Heart left ventricle (tissue), 13 donors: Measurements from ENCODE around the gene STARD6.

Experiments
- CTCF ChIP-seq, 12 donors: fragments of 200-600 bp; sonication (generic) in 4 of 12; IDR thresholded peaks; one replicate each; pipeline versions ENCODE4 v1.5.0 to v1.8.0; 2018 to 2022; ENCODE audit warnings: antibody characterized with exemption in 12 of 12, mild to moderate bottlenecking in 5 of 12
- POLR2A ChIP-seq, 2 donors: fragments of 450-650 bp; IDR thresholded peaks; one replicate each; pipeline ENCODE4 v1.6.1; 2017; ENCODE audit warnings: antibody characterized with exemption in 2 of 2, mild to moderate bottlenecking in 2 of 2, moderate library complexity in 2 of 2
- donor health status: ischemic (EF 13 %, LVEDD 7.1; RV severe dilation, severe dysfunction).
- donor health status: DM: no; HTN: yes; CAD: no.
- donor health status: DM: no; HTN: no; CAD: no.
- donor health status: ischemic (EF 25% LVEDD 6.9; RV normal size, moderate dysfunction).
- donor health status: ischemic (EF 25% LVEDD 5.7; RV mildly dilated, moderate dysfunction).
- donor health status: ischemic (EF 35%, LVEDD 5.7; RV mildly dilated, moderate dysfunction).
- donor health status: nonischemic (EF 11% LVEDD 7.7; RV severe dilation, severe dysfunction).
- donor health status: DM: yes; HTN: yes; CAD: no.
- donor health status: PGD.
- donor health status: ischemic (EF 29% LVEDD 5.4; RV normal size, mild dysfunction).
- donor health status: nonischemic (EF 23%, LVEDD 6.1; RV moderate dilation, normal function).

- TF ChIP-seq CTCF (IDR thresholded peaks at IDR 0.05) (no peak), POLR2A (IDR thresholded peaks at IDR 0.05) (no peak)
These were observed 27.9 kb downstream of the STARD6 start for GRCh38 chr18:54329787-54330186.
